NK-92 (cell line): ENCODE measurements around the gene PSMD3.
"Not testable (repeated sequence)": the region's sequence is repeated elsewhere in the genome, so short reads cannot be mapped to it uniquely, and the experiment has no call there.

Source experiments
- DNase-seq: peaks from one replicate; lab custom pipeline; 2025; ENCODE audit not compliant: unreplicated experiment; lab: John Stamatoyannopoulos, UW

PSMD3 gene

GRCh38 chr17:39980351-39981206 lies at the start of gene PSMD3:
Gene PSMD3, plus strand, starts transcription at chr17:39980807. Its CDS starts 164 bp downstream, at chr17:39980971.
- peak; percentile 95 for DNase-seq

- DNase-seq: no peak
Measured at GRCh38 chr17:39933912-39934311, 46.7 kb upstream of the PSMD3 start.

- DNase-seq: no peak
Measured at GRCh38 chr17:39934324-39934723, 46.3 kb upstream of the PSMD3 start.

GRCh38 chr17:39935909-39936308 lies 44.7 kb upstream of the PSMD3 start:
- no peak for DNase-seq

- DNase-seq: no peak
Measured at GRCh38 chr17:39937447-39937846, 43.2 kb upstream of the PSMD3 start.

- DNase-seq: no peak
Measured at GRCh38 chr17:39938140-39938869, 42.3 kb upstream of the PSMD3 start.

- DNase-seq: no peak
Measured at GRCh38 chr17:39939106-39939505, 41.5 kb upstream of the PSMD3 start.

- no peak for DNase-seq
Measured at GRCh38 chr17:39939588-39940419, 40.8 kb upstream of the PSMD3 start.

GRCh38 chr17:39943702-39944392 lies 36.8 kb upstream of the PSMD3 start:
- no peak for DNase-seq

GRCh38 chr17:39944393-39944711 lies 36.3 kb upstream of the PSMD3 start:
- DNase-seq: no peak

- no peak for DNase-seq
Measured at GRCh38 chr17:39946551-39947330, 33.9 kb upstream of the PSMD3 start.

GRCh38 chr17:39948489-39948828 lies 32.1 kb upstream of the PSMD3 start:
- DNase-seq: not testable (repeated sequence)

- no peak for DNase-seq
Measured at GRCh38 chr17:39949028-39949427, 31.6 kb upstream of the PSMD3 start.

- DNase-seq: no peak
Measured at GRCh38 chr17:39950871-39951348, 29.7 kb upstream of the PSMD3 start.

GRCh38 chr17:39951924-39952679 lies 28.5 kb upstream of the PSMD3 start:
- DNase-seq: no peak

GRCh38 chr17:39952680-39953470 lies 27.7 kb upstream of the PSMD3 start:
- DNase-seq: peak; percentile 86

- no peak for DNase-seq
Measured at GRCh38 chr17:39953471-39953888, 27.1 kb upstream of the PSMD3 start.

GRCh38 chr17:39954876-39955275 lies 25.7 kb upstream of the PSMD3 start:
- DNase-seq: no peak
